ENCODE results near the gene DTNB. TPM values are rescaled to one million over a fixed set of nuclear protein-coding genes. Genes with fewer than 3 reads are reported as not detected.
A peak's percentile ranks its signal among the peaks of the same experiment; 100 is the strongest.

DTNB gene
- polyA plus RNA-seq, 3 donors = 17.0 to 20.4 (median 19.6) TPM

- DNase-seq (ENCODE audit: low read depth in 3 of 3, low spot score in 2 of 3) = no peak
Observed at GRCh38 chr2:25478736-25479135, 194.6 kb downstream of the DTNB start.

GRCh38 chr2:25473758-25474340 is 199.5 kb downstream of the DTNB start:
- DNase-seq (ENCODE audit: low read depth in 3 of 3, low spot score in 2 of 3) = peak; percentile 33 to 52 (median 34)

GRCh38 chr2:25473131-25473530 is 200.2 kb downstream of the DTNB start:
- DNase-seq (ENCODE audit: low read depth in 3 of 3, low spot score in 2 of 3) = no peak

- DNase-seq (ENCODE audit: low read depth in 3 of 3, low spot score in 2 of 3) = no peak
Observed at GRCh38 chr2:25470806-25471205, 202.6 kb downstream of the DTNB start.

GRCh38 chr2:25467743-25468142 is 205.6 kb downstream of the DTNB start:
- DNase-seq (ENCODE audit: low read depth in 3 of 3, low spot score in 2 of 3) = no peak

GRCh38 chr2:25462021-25462420 is 211.4 kb downstream of the DTNB start:
- DNase-seq (ENCODE audit: low read depth in 3 of 3, low spot score in 2 of 3) = no peak

GRCh38 chr2:25460261-25460905 is 213.0 kb downstream of the DTNB start:
- no peak for DNase-seq (ENCODE audit: low read depth in 3 of 3, low spot score in 2 of 3)

- DNase-seq (ENCODE audit: low read depth in 3 of 3, low spot score in 2 of 3) = no peak
Observed at GRCh38 chr2:25454824-25455611, 218.4 kb downstream of the DTNB start.

- no peak for DNase-seq (ENCODE audit: low read depth in 3 of 3, low spot score in 2 of 3)
Observed at GRCh38 chr2:25453199-25453905, 220.0 kb downstream of the DTNB start.

GRCh38 chr2:25448808-25449207 is 224.6 kb downstream of the DTNB start:
- no peak for DNase-seq (ENCODE audit: low read depth in 3 of 3, low spot score in 2 of 3)

GRCh38 chr2:25447018-25447417 is 226.4 kb downstream of the DTNB start:
- DNase-seq (ENCODE audit: low read depth in 3 of 3, low spot score in 2 of 3) = no peak

GRCh38 chr2:25446122-25446521 is 227.3 kb downstream of the DTNB start:
- no peak for DNase-seq (ENCODE audit: low read depth in 3 of 3, low spot score in 2 of 3)

GRCh38 chr2:25445464-25445863 is 227.9 kb downstream of the DTNB start:
- DNase-seq (ENCODE audit: low read depth in 3 of 3, low spot score in 2 of 3) = no peak

GRCh38 chr2:25444608-25445270 is 228.6 kb downstream of the DTNB start:
- no peak for DNase-seq (ENCODE audit: low read depth in 3 of 3, low spot score in 2 of 3)

GRCh38 chr2:25443766-25444165 is 229.6 kb downstream of the DTNB start:
- no peak for DNase-seq (ENCODE audit: low read depth in 3 of 3, low spot score in 2 of 3)

- no peak for DNase-seq (ENCODE audit: low read depth in 3 of 3, low spot score in 2 of 3)
Observed at GRCh38 chr2:25441353-25441752, 232.0 kb downstream of the DTNB start.

- DNase-seq (ENCODE audit: low read depth in 3 of 3, low spot score in 2 of 3) = no peak
Observed at GRCh38 chr2:25438793-25439192, 234.6 kb downstream of the DTNB start.

GRCh38 chr2:25437881-25438662 is 235.3 kb downstream of the DTNB start:
- DNase-seq (ENCODE audit: low read depth in 3 of 3, low spot score in 2 of 3) = no peak

- no peak for DNase-seq (ENCODE audit: low read depth in 3 of 3, low spot score in 2 of 3)
Observed at GRCh38 chr2:25435421-25435820, 238.0 kb downstream of the DTNB start.

GRCh38 chr2:25431604-25432003 is 241.8 kb downstream of the DTNB start:
- no peak for DNase-seq (ENCODE audit: low read depth in 3 of 3, low spot score in 2 of 3)

Measured in right renal cortex interstitium (tissue), 3 donors.